ENCODE measurements around the gene SLAMF7. TPM values are rescaled to one million over a fixed set of nuclear protein-coding genes. Genes with fewer than 3 reads are reported as not detected.
"Not testable (repeated sequence)": the region's sequence is repeated elsewhere in the genome, so short reads cannot be mapped to it uniquely, and the experiment has no call there.

The SLAMF7 gene
- total RNA-seq, 4 donors from 2014 or later, result 0.22 to 0.90 (median 0.51) TPM

DNA sequence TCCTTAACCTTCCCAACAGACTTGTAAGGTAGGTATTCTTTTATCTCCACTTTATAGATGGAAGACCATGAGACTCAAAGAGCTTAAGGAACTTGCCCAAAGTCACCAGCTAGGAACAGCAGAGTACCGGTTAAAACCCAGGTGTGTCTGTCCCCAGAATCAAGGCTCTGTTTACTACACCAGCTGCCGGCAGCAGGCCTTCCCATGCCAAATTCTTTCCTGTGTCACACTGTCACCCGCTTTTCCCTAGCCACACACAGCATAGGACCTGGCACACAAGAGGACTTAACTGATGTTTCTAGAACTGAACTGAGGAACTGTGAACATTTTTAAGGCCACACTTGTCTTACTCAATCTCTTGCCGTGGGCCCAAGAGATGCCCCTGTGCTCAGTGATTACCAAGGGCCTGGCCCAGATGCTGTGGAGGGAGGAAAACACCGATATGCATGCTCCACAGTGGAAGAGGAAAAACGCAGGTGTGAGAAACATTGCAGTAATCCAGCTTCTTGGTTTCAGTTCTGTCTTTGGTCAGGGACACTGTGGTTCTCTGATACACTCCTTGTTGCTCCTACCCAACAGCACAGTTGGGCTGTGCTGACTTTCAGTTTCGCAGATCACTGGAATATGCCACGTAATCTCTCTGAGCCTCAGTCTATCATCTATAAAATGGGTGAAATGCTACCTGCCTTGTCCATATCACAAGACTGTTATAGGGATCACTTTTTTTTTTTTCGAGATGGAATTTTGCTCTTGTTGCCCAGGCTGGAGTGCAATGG is 43.1 kb downstream of the SLAMF7 start:
- no peaks in the 10 kb centered on the region for H3K36me3 ChIP-seq
- TF ChIP-seq EP300 (IDR thresholded peaks at IDR 0.05), result no peak
- TF ChIP-seq, protein P1, sequence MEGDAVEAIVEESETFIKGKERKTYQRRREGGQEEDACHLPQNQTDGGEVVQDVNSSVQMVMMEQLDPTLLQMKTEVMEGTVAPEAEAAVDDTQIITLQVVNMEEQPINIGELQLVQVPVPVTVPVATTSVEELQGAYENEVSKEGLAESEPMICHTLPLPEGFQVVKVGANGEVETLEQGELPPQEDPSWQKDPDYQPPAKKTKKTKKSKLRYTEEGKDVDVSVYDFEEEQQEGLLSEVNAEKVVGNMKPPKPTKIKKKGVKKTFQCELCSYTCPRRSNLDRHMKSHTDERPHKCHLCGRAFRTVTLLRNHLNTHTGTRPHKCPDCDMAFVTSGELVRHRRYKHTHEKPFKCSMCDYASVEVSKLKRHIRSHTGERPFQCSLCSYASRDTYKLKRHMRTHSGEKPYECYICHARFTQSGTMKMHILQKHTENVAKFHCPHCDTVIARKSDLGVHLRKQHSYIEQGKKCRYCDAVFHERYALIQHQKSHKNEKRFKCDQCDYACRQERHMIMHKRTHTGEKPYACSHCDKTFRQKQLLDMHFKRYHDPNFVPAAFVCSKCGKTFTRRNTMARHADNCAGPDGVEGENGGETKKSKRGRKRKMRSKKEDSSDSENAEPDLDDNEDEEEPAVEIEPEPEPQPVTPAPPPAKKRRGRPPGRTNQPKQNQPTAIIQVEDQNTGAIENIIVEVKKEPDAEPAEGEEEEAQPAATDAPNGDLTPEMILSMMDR (IDR thresholded peaks at IDR 0.05), result no peak
- DNase-seq (ENCODE audit: low spot score in 2 of 2), result no peak
- no peaks in the 10 kb centered on the region for H3K9me3 ChIP-seq
- H3K4me3 ChIP-seq, result no peak overlapping the region
- peaks cover 0 to 4% (median 0%) of the 10 kb centered on the region in 4 donors for H3K4me1 ChIP-seq
- no peaks in the 10 kb centered on the region for H3K27me3 ChIP-seq
- 84 to 86% methylated on average over 9 of the region's 9 CpGs for WGBS, 2 donors
- H3K27ac ChIP-seq, result peak overlapping the region in 1 of 4 donors; percentile 51

- not testable (repeated sequence) for H3K27me3 ChIP-seq; H3K4me1 ChIP-seq; DNase-seq (ENCODE audit: low spot score in 2 of 2); H3K9me3 ChIP-seq; H3K27ac ChIP-seq; H3K36me3 ChIP-seq; H3K4me3 ChIP-seq
- 88 to 91% methylated on average over 24 of the region's 25 CpGs for WGBS, 2 donors
These were observed 44.1 kb downstream of the SLAMF7 start for GRCh38 chr1:160782988-160783765.

- WGBS, 2 donors, result 89 to 91% methylated on average over 11 of the region's 11 CpGs
- TF ChIP-seq, protein P1 (IDR thresholded peaks at IDR 0.05), result no peak
- TF ChIP-seq POLR2A (IDR thresholded peaks at IDR 0.05), result no peak
- TF ChIP-seq EP300 (IDR thresholded peaks at IDR 0.05), result no peak
- no peaks in the 10 kb centered on the region for H3K9me3 ChIP-seq
- no peaks in the 10 kb centered on the region for H3K27me3 ChIP-seq
- no peak overlapping the region for H3K4me3 ChIP-seq
- DNase-seq (ENCODE audit: low spot score in 2 of 2), result no peak
- peak overlapping the region in 1 of 4 donors; percentile 72 for H3K27ac ChIP-seq
- H3K4me1 ChIP-seq, result peaks cover 0 to 7% (median 0%) of the 10 kb centered on the region in 4 donors
- H3K36me3 ChIP-seq, result no peaks in the 10 kb centered on the region
These were observed 50.1 kb downstream of the SLAMF7 start for GRCh38 chr1:160789051-160789701.

DNA sequence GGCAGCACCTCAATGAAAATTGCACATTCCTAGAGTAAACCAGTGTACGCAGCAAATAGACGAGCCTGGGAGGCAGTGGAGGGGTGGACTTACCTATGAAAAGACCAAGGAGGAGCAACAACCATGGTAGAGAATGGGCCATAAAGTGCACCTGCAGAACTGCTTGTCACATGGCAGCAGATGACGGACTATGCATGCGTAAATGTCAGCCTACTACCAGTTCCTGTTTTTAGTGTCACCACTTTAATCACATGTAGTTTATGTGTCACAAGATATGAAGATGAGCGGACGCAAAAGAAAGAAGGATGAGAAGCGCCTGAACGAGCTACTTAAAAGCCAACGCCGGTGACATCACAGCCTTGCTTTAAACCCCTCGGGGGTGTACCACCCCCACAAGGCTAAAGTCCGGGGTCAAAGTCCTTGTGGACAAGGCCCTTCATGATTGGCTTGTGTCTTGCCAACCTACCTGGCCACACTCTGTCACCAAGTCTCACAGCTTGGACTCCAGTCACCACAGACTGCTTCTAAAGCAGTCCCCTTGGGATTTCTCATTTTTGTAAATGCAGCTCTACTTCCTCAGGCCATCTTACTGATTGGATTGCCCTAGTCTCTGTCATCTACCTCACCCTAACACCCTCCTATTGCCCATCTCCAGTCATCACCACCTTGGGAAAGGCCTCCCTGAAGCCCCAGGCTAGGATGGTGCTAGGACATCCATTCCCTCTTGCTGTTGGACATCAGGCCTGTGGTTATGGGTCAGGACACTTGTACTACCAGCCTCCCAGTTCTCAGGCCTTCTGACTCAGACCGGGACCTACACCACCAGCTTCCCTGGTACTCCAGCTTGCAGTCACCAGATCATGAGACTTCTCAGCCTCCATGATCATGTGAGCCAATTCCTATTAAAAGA is 50.9 kb downstream of the SLAMF7 start:
- Histone ChIP-seq H3K36me3 (no peaks in the 10 kb centered on the region), H3K4me3 (no peak overlapping the region), H3K9me3 (no peaks in the 10 kb centered on the region), H3K27me3 (no peaks in the 10 kb centered on the region), H3K27ac (peak overlapping the region in 1 of 4 donors; percentile 72), H3K4me1 (peaks cover 0 to 7% (median 0%) of the 10 kb centered on the region in 4 donors)
- peak in 1 of 2 donors; percentile 28 for DNase-seq (ENCODE audit: low spot score in 2 of 2)
- 87 to 88% methylated on average over 13 of the region's 13 CpGs for WGBS, 2 donors
- no peak for TF ChIP-seq POLR2A (IDR thresholded peaks at IDR 0.05)
- TF ChIP-seq EP300 (IDR thresholded peaks at IDR 0.05), result peak; percentile 32 to 56
- TF ChIP-seq, protein P1 (IDR thresholded peaks at IDR 0.05), result no peak

DNA sequence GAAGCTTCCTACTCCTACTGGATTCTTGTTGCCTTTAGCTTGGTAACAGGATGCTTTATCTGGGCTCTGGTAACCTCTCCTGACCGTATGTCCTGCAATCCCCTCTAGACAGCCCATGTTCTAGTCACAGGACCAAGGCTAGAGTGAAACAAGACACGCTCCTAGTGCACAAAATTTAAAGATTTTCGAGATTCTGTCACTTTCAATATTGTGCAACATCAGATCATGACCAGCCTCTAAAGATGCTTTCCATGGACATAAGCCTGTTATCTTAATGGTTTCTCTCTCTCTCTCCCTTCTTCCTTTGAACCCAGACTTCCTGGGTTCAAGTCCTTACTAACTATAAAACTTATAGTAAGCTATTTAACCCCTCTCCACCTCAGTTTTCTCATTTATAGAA is 55.3 kb downstream of the SLAMF7 start:
- no peak for TF ChIP-seq POLR2A (IDR thresholded peaks at IDR 0.05)
- TF ChIP-seq, protein P1 (IDR thresholded peaks at IDR 0.05), result no peak
- TF ChIP-seq EP300 (IDR thresholded peaks at IDR 0.05), result no peak
- Histone ChIP-seq H3K9me3 (peaks cover 0 to 2% (median 0%) of the 10 kb centered on the region in 4 donors), H3K4me3 (no peak overlapping the region), H3K4me1 (peaks cover 0 to 7% (median 0%) of the 10 kb centered on the region in 4 donors), H3K36me3 (no peaks in the 10 kb centered on the region), H3K27me3 (no peaks in the 10 kb centered on the region), H3K27ac (no peak overlapping the region)
- WGBS, 2 donors, result 36 to 38% methylated on average over 3 of the region's 3 CpGs
- DNase-seq (ENCODE audit: low spot score in 2 of 2), result no peak
